Gastrocnemius medialis (tissue), 4 donors: Measurements from ENCODE around the gene EMC8.

Experiments used
- POLR2A ChIP-seq, 2 donors: fragments of 450-650 bp; IDR thresholded peaks; one replicate each; pipeline ENCODE4 v1.6.1; 2017; ENCODE audit warnings: antibody characterized with exemption in 2 of 2, mild to moderate bottlenecking in 2 of 2, moderate library complexity in 2 of 2
- TF ChIP-seq, protein P1 (sequence below), 5 experiments: fragments of 450-650 bp in 3 of 5; fragments of 200-600 bp in 2 of 5; sonication (generic) in 2 of 5; IDR thresholded peaks in 4 of 5; conservative IDR thresholded peaks in 1 of 5; 1 replicate in 4 of 5; 2 replicates in 1 of 5; pipeline ENCODE4 v1.5.1; 2016 to 2019; ENCODE audit warnings: antibody characterized with exemption in 5 of 5, mild to moderate bottlenecking in 3 of 5, moderate library complexity in 3 of 5

GRCh38 chr16:85829751-85830445 lies 30.6 kb upstream of the EMC8 start:
- TF ChIP-seq, protein P1, sequence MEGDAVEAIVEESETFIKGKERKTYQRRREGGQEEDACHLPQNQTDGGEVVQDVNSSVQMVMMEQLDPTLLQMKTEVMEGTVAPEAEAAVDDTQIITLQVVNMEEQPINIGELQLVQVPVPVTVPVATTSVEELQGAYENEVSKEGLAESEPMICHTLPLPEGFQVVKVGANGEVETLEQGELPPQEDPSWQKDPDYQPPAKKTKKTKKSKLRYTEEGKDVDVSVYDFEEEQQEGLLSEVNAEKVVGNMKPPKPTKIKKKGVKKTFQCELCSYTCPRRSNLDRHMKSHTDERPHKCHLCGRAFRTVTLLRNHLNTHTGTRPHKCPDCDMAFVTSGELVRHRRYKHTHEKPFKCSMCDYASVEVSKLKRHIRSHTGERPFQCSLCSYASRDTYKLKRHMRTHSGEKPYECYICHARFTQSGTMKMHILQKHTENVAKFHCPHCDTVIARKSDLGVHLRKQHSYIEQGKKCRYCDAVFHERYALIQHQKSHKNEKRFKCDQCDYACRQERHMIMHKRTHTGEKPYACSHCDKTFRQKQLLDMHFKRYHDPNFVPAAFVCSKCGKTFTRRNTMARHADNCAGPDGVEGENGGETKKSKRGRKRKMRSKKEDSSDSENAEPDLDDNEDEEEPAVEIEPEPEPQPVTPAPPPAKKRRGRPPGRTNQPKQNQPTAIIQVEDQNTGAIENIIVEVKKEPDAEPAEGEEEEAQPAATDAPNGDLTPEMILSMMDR (IDR thresholded peaks at IDR 0.05 in 4 of 5, conservative IDR thresholded peaks at IDR 0.05 in 1 of 5) = no peak
- no peak for TF ChIP-seq POLR2A (IDR thresholded peaks at IDR 0.05)
